ENCODE measurements around the gene RTN1. TPM values are rescaled to one million over a fixed set of nuclear protein-coding genes. Genes with fewer than 3 reads are reported as not detected.

Gene RTN1
- total and polyA plus RNA-seq, 2 of the 8 experiments (the other 6 are each of a cell fraction or from before 2014, with no cell fraction given) = 2.8 to 4.9 TPM

GRCh38 chr14:59863806-59864525 is 6.6 kb downstream of the RTN1 start (continued):
- TF ChIP-seq E2F6 (IDR thresholded peaks at IDR 0.05) (no peak), BCL11A (IDR thresholded peaks at IDR 0.05; ENCODE audit: low read depth in 2 of 2, low read length in 2 of 2) (no peak), MAX (IDR thresholded peaks at IDR 0.05) (no peak)

Measured in H1 (cell line).